HG03025 (cell line): ENCODE data around the gene SLC35B4.
"Not testable (repeated sequence)": the region's sequence is repeated elsewhere in the genome, so short reads cannot be mapped to it uniquely, and the experiment has no call there.

ENCODE experiments used
- ATAC-seq: cut with Tn5 transposase; IDR thresholded peaks from one replicate; pipeline ENCODE4 v1.9.1; 2021; ENCODE audit warnings: mild to moderate bottlenecking, moderate library complexity; ENCODE audit not compliant: unreplicated experiment, low FRiP score

SLC35B4 gene

DNA sequence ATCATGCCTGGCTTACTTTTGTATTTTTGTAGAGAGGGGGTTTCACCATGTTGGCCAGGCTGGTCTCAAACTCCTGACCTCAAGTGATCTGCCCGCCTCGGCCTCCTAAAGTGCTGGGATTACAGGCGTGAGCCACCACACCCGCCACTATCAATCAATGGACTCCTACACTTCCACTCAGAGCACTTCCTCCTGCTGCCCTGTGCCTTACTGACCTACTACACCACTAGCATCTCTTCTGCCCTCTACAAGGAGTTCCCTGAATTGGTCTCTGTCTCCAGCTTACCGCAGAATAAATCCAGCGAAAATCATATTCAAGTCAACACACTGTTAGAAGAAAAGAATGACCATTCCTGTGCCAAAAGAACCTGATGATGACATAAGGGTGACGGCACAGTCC lies 20.7 kb downstream of the SLC35B4 start:
- ATAC-seq, result not testable (repeated sequence)

DNA sequence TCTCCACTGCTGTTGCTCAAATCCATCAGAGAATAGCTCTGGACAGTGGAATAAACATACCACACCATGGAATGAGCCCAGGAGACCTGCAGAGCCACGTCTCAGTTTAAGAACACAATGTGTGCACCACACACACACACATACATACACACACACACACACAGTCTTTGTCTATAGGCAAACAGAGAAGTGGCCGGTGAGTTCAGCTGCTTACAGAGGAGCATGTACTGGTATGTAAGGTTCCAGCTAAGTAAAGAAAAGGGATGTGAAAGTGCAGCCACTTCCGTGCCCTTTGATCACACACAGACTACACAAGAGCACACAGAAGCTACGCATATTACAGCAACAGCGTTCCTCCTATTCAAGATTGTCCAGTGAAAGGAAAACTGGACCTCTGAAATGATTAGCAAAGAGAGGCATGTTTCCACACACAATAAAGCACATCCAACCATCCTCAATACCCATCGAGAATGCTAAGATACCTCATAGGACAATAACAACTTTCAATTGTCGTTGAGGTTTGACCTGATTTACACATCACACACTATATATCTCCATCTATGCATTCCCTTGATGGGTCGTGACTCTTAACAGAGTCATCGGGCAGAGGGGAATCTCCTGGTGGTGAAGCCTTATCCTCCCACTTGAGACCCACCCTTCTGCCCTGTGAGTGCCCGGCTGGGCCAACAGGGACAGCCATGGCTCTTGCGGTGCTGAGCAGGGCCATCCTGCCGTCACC lies 23.6 kb downstream of the SLC35B4 start:
- peak; percentile 100 for ATAC-seq

- no peak for ATAC-seq
These were observed 26.4 kb downstream of the SLC35B4 start for GRCh38 chr7:134290286-134290685.

- no peak for ATAC-seq
These were observed 26.9 kb downstream of the SLC35B4 start for GRCh38 chr7:134289841-134290240.

- no peak for ATAC-seq
These were observed 27.3 kb downstream of the SLC35B4 start for GRCh38 chr7:134289423-134289822.

DNA sequence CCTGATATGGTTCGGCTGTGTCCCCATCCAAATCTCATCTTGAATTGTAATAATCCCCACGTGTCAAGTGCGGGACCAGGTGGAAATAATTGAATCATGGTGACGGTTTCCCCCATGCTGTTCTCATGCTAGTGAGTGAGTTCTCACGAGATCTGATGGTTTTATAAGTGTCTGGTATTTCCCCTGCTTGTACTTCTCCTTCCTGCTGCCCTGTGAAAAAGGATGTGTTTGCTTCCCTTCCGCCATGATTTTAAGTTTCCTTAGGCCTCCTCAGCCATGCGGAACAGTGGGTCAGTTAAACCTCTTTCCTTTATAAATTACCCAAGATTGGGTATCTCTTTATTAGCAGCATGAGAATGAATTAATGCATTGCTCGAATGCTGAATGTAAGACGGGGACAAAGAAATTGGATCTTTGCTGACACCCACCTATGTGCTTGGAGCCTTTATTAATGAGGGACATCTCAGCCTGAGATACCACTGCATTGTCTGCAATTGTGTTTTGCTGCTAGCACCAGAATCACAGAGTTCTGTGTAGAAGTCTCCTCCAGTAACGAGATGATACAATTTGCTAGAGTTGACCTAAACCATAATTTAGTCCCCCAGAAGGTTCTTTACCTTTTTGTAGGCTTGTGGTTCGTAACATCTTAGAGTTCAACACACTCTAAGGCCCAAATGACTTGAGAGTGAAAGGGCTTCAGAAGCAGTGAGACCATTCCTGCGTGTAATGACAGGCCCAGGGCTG lies 28.6 kb downstream of the SLC35B4 start:
- no peak for ATAC-seq

DNA sequence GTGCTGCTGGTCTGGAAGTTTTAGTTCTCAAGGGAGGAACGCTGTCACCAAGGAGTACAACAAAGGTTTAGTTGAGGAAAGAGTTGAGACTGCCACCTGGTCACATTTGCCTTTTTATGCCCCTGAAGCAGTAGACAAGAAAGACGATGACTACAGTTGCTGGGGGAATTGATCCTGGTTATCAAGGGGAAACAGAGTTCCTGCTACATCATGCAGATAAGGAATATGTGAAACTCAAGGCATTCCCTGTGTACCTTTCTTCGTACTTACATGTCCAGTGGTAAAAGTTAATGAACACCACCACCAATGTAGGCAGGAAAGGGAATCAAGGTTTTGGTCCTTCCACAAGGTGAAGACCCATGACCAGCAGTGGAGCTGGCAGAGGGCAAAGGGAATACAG lies 31.8 kb downstream of the SLC35B4 start:
- ATAC-seq, result no peak

DNA sequence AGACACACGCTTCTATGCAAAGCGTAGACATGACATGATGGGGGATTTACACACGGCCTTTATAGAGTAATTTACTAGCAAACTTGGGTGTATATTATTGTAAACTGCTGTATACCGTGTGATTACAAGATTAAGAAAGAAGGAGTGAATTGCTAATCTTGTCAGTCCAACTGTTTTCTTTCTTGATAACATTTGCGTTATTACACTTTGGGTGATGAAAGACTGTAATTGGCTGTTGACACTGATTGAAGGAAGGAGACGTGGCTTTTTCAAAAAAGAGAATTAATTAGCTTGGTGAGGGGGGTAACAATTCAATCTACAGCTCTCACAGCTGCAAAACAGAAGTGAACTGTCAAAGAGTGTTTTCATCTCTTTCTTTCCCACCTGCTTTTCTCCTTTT lies 32.7 kb downstream of the SLC35B4 start:
- ATAC-seq, result no peak

DNA sequence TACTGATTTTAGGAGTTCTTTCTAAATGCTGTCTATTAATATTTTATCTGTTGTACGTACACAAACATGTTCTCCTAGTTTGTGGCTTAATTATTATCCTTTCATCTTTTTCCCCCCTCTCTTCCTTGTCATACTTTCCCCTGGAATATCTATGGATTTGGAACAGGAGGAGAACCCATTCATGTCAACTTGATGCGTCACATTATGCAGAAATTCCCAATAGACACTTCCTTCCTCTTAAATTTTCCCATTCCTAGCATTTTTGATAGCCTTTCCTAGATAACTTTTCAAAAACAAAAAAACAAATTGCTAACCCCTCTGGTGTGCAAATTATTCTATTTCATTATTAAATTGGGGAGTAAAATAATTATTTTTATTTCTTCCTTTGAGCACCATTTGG lies 36.2 kb downstream of the SLC35B4 start:
- ATAC-seq, result no peak

DNA sequence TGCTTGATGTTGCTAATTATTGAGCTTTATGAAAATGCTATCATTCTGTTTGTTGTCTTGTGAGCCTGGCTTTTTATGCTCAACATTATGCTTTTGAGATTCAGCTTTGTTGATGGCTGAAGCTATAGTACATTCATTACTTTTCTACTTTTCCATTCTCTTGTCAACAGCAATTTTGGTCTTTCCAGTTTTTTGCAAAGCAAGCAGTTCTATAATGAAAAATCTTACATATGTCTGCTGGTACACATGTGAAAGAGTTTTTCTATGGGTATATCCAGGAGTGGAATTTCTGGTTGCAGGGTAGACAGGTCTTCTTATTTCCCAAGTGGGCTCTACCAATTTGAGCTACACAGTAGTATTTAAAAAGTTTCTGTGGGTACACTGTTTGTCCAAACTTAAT lies 36.8 kb downstream of the SLC35B4 start:
- no peak for ATAC-seq

- ATAC-seq, result no peak
These were observed 37.4 kb downstream of the SLC35B4 start for GRCh38 chr7:134279336-134279735.

DNA sequence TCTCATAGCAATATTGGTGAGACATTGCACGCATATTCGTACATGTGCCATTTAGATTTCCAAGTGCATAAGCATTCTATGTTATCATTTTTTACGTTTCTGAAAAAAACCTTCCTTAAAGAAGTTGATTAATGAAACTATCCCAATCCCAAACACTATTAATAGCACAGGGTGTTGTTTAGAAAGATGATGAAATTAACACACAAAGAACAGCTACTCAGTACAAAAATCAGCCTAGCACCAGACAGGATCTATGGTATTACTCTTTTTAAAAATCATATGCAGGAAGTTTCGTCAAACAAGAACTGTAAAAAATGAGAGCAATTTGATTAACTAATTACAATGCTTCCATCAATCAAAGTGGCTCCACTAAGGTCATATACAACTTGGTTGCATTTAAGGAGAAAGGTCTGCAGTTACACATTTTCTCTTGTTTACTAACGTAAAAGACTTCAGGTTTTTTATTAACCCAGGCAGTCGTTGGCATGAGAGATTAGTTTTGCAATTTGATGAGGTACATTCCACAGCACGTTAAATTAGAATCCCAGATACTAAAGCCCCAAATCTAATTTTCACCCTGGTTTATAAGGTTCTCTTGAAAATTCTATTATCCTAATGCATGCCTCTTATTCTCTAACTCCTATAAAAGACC lies 38.1 kb downstream of the SLC35B4 start:
- no peak for ATAC-seq

DNA sequence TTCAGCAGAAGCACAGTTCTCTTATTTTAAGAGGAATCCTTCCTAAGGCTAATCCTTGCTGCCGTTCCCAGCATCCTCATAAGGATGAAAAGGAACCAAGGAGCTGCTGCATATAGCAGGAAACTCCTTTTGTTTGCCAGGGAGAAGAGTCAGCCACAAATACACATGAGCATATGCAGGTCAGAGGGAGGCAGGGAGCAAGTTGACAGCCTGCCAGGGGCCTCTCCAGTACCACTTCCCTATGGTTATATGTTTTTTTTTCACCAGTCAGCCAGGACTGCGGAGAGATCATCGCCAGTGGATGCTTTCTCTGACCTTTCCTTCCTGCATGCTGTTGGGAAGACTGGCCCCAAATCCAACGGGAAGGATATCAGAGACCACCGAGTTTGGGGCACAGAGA lies 39.8 kb downstream of the SLC35B4 start:
- no peak for ATAC-seq

GRCh38 chr7:134262322-134262721 lies 54.4 kb downstream of the SLC35B4 start:
- no peak for ATAC-seq

DNA sequence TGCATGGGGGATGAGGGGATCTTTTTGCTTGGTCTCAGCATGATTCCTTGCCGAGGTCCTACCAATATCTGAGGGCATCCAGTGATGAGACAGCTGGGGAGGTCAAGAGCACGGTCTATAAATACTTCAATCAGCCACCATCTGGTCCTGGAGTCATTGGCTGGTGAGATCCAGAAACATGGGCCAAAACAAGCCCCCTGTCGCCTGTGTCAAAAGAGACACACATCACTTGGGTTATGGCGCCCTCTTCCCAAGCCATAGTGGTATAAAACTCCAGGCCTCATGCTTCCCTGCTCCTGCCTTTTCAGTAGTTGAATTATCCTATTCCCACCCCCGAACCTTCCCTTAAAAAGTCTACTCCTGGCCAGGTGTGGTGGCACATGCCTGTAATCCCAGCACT lies 60.9 kb downstream of the SLC35B4 start:
- ATAC-seq, result no peak

GRCh38 chr7:134254311-134254710 lies 62.4 kb downstream of the SLC35B4 start:
- ATAC-seq, result no peak

DNA sequence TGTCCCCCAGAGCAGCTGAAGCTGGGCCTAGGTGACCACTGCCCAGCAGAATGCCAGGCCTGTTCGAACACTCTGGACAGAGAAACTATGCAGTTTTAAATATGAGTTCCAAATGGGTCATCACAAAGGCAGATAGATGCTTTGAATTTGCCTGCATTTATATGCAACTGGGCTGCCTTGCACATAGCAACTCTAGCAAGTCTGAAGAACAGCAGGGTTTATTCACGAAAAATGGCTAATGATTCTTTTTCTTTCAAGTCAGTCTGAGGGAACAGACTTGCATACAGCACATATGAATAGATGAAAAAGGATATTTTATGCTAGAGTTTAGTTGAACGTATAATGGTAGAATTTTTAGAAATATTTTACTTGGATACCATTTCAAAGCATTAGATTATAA lies 68.5 kb downstream of the SLC35B4 start:
- no peak for ATAC-seq

DNA sequence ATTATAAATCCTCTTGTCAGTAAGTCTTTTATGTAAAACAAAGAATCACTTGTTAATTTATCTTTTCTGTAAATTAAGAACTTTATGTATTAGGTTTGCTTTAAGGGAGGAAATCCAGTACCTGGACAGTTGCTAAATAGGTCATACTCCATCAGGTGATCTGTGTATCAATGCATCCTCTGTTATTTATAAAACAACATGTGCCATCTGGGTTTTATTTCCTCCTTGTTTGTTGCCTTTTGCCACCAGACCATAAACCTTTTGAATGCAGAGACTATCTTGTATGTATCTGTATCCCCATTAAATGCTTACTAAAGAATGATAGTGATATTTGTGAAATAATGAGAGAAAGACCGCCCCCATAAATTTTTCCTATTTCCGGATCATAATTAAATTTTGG lies 70.0 kb downstream of the SLC35B4 start:
- ATAC-seq, result no peak

DNA sequence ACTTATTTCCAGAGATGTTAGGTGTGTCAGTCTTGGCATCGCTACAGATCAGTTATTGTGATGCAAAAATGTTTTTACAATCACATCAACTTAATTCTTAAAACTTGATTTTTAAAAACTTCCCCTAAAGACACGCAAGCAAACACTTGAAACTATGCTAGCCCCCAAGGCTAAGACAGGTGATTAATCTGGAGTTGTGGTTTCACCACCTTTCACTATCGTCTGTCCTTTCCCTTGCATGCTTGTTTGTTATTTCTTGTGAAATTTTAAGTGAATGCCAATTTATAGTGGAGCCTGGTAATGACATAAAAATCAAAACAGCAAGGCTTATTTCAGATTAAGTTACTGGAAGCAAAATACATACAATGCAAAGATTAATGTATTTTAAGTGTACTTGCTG lies 70.4 kb downstream of the SLC35B4 start:
- ATAC-seq, result no peak

- ATAC-seq, result no peak
These were observed 71.5 kb downstream of the SLC35B4 start for GRCh38 chr7:134245253-134245652.
